ENCODE results near the gene FBXL17.
A peak's percentile ranks its signal among the peaks of the same experiment; 100 is the strongest.

The FBXL17 gene

DNA sequence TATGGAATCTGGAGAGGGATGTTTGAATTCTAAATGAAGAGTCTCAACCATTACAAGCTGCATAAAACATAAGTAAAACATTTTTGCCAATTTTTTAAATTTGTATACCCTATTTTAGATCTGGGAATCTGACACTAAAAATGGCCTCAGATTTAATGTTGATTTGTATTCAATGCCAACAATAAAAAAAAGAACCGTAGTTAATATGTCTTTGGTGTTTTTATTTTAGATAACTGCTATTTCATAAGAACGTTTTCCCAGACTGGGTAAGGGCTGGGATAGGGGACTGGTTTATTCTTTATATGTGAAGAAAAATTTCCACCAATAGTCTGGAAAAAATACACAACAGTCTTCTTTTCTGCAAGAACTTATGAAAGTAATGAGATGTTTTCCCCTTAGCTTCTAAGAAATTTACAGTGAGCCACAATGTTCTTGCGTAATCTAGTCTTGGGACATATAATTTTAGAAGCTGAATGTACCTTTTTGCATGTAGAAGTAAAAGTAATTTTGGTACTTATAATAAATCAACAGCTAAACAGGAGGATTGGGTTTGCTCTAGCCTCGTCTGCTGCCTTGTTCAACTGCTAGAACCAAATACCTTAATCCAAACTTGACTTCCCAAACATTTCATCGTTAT, 466.6 kb downstream of the FBXL17 start:
- H3K36me3 Mint-ChIP-seq (ENCODE audit: low read depth) = no peaks in the 10 kb centered on the region
- no peak for DNase-seq
- H3K9me3 Mint-ChIP-seq = no peaks in the 10 kb centered on the region
- no peaks in the 10 kb centered on the region for H3K27me3 Mint-ChIP-seq
- H3K4me1 Mint-ChIP-seq (ENCODE audit: low read depth) = peaks cover 25% of the 10 kb centered on the region
- no peak overlapping the region for H3K27ac Mint-ChIP-seq
- H3K4me3 Mint-ChIP-seq = no peak overlapping the region

DNA sequence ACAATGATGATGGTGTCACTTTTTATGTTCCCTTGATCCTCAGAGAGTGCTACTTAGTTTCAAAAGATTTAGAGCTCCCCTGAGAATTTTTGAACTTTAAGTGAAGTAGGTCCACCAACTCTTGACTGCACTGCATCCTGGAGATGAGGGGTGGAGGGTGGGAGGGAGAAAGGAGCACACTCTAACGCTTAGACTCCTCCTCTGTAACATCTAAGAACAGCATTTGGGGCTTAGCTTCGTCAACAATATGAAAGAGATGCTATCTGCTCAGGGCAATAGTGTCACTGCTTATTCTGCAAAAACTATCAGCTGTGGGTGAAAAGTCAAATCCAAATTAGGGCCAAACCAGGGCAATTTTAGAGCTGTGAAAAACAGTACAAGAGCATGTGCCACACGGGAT, 468.4 kb downstream of the FBXL17 start:
- peaks cover 13% of the 10 kb centered on the region for H3K4me1 Mint-ChIP-seq (ENCODE audit: low read depth)
- no peaks in the 10 kb centered on the region for H3K27me3 Mint-ChIP-seq
- peaks cover 5% of the 10 kb centered on the region for H3K36me3 Mint-ChIP-seq (ENCODE audit: low read depth)
- no peak overlapping the region for H3K27ac Mint-ChIP-seq
- H3K9me3 Mint-ChIP-seq = peaks cover under 1% of the 10 kb centered on the region
- DNase-seq = no peak
- no peak overlapping the region for H3K4me3 Mint-ChIP-seq

DNA sequence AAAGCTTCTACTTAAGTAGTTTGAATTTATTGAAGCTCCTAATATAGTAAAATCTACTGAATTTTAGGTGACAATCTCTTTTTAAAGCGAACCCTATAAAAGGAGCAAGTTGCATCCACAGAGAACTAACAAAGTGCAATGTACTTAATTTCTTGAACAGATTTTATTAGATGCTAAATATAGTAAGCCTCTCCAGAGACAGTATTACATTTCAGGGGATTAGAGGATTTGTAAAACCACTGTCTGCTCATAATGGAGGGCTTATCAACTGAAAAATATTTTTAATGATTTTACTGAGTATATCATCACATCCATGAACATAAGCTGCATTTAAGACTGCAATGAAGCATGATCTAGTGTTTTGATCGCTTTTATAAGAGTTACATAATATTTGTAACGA, 481.2 kb downstream of the FBXL17 start:
- H3K9me3 Mint-ChIP-seq = peaks cover 5% of the 10 kb centered on the region
- H3K27ac Mint-ChIP-seq = no peak overlapping the region
- H3K27me3 Mint-ChIP-seq = no peaks in the 10 kb centered on the region
- peaks cover 2% of the 10 kb centered on the region for H3K36me3 Mint-ChIP-seq (ENCODE audit: low read depth)
- no peak overlapping the region for H3K4me3 Mint-ChIP-seq
- no peak for DNase-seq
- H3K4me1 Mint-ChIP-seq (ENCODE audit: low read depth) = no peaks in the 10 kb centered on the region

DNA sequence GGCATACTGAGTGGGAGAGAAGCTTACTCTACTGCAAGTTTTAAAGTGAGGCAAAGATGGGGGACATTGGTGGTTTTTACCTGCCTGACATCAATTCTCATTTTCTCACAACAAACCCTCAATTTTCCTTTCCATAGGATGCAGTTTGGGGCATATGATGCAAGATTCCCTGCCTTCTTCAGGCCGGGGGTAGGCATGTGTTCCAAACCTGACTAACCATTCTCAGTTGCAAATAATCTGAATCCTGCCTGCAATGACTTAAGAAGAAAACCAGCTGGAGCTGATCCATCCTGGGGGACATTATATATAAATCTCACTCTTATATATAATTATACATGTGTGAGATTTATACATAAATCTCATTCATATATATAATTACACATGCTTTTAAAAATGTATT, 487.5 kb downstream of the FBXL17 start:
- H3K9me3 Mint-ChIP-seq = peaks cover 3% of the 10 kb centered on the region
- DNase-seq = no peak
- peaks cover 1% of the 10 kb centered on the region for H3K4me1 Mint-ChIP-seq (ENCODE audit: low read depth)
- H3K4me3 Mint-ChIP-seq = no peak overlapping the region
- H3K27ac Mint-ChIP-seq = no peak overlapping the region
- peaks cover 2% of the 10 kb centered on the region for H3K36me3 Mint-ChIP-seq (ENCODE audit: low read depth)
- no peaks in the 10 kb centered on the region for H3K27me3 Mint-ChIP-seq

DNA sequence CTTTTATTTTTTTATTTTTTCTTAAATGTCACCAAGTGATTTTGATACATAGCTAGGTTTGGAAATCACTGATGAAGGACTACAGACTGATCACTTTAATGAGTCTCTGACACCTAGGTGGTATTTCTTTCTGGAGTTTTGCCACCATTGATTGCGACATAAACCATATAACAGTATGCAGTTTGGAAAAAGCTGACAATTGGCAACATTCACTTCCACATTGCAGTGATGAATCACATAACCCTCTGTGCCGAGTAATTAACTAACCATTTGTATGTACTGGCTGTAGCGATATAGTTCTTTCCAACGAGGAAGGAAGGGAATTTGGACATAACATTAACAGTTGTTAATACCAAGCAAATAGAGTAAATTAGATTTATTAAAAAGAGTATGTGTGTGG, 488.3 kb downstream of the FBXL17 start:
- DNase-seq = no peak
- Mint-ChIP-seq H3K36me3 (ENCODE audit: low read depth) (no peaks in the 10 kb centered on the region), H3K27me3 (no peaks in the 10 kb centered on the region), H3K27ac (no peak overlapping the region), H3K4me1 (ENCODE audit: low read depth) (peaks cover 2% of the 10 kb centered on the region), H3K4me3 (no peak overlapping the region), H3K9me3 (no peaks in the 10 kb centered on the region)

GRCh38 chr5:107889387-107889786, 492.5 kb downstream of the FBXL17 start:
- Mint-ChIP-seq H3K9me3 (no peaks in the 10 kb centered on the region), H3K27ac (no peak overlapping the region), H3K27me3 (no peaks in the 10 kb centered on the region), H3K4me3 (no peak overlapping the region), H3K36me3 (ENCODE audit: low read depth) (peaks cover 1% of the 10 kb centered on the region), H3K4me1 (ENCODE audit: low read depth) (peaks cover 27% of the 10 kb centered on the region)
- DNase-seq = no peak

DNA sequence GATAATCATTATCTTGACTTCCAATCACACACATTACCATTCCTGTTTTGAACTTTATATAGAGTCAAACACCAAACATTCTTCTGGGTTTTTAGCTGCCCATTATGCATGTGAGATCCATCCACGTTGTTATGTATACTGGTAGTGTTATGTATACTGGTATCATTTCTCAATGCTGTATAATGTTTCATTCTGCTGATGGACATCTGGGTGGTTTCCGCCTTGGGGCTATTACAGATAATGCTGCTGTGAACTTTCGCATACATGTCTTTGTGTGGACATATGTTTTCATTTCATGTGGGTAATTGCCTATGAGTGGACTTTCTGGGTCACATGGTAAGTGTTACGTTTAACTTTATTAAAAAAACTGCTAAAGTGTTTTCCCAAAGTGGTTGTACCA, 493.4 kb downstream of the FBXL17 start:
- H3K36me3 Mint-ChIP-seq (ENCODE audit: low read depth) = peaks cover 1% of the 10 kb centered on the region

DNA sequence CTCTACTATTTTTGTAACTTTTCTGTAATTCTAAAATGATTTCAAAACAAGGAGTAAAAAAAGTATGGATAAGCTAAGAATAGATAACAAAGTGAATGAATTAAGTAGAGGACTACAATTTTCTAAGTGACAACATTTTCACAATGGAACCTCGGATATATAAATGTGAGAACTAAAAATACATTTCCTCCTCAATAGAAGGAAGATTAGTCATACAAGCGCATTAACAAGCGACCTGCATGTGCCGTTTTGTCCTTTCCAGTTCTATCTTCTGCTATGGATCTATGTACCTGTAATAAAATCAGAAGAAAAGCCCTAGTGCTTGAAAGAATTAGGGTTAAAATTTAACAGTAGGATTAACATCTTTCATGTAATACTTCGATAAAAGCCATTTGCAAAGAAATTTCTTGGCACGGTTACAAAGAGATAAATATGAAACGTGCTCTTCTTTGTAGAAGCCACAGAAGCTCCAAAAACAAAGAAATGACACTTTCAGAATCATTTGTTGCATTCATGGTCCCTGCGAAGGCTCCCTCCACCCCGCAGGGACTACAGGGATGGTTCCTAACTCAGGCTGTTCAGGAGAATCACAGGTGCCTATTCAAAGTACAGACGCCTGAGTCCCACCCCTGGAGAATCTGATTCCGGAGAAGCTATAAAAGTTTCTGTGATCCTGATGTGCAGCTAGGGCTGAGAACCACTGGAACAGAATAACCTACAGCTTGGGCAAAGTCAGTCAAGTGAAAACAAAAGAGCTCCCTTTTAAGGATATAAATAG, 494.5 kb downstream of the FBXL17 start:
- no peak for DNase-seq
- Mint-ChIP-seq H3K27me3 (no peaks in the 10 kb centered on the region), H3K36me3 (ENCODE audit: low read depth) (peaks cover 2% of the 10 kb centered on the region), H3K27ac (peak overlapping the region; percentile 33), H3K9me3 (no peaks in the 10 kb centered on the region), H3K4me3 (peak overlapping the region; percentile 12), H3K4me1 (ENCODE audit: low read depth) (peaks cover 27% of the 10 kb centered on the region)

More for the DNA sequence above, 493.4 kb downstream of the FBXL17 start:
- no peaks in the 10 kb centered on the region for H3K9me3 Mint-ChIP-seq
- H3K27me3 Mint-ChIP-seq = no peaks in the 10 kb centered on the region
- no peak for DNase-seq
- no peak overlapping the region for H3K27ac Mint-ChIP-seq
- H3K4me3 Mint-ChIP-seq = no peak overlapping the region
- H3K4me1 Mint-ChIP-seq (ENCODE audit: low read depth) = peaks cover 27% of the 10 kb centered on the region

DNA sequence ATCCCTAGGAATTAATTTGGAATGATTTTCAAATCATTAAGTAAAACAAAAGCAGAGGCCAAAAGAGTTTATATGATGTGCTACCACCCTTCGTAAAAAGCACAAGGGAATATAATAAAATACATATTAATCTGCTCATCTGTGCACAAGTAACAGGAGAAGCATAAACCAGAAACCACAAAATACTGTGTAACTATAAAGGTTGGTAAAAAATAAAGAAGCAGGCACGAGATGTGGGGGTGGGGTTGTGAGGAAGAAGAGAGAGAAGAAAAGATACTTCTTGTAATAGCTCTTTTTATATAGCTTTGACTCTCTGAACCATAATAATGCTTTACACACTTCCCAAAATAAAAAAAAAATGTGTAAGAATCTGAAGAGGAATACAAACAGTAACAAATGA, 496.3 kb downstream of the FBXL17 start:
- no peaks in the 10 kb centered on the region for H3K9me3 Mint-ChIP-seq
- no peaks in the 10 kb centered on the region for H3K27me3 Mint-ChIP-seq
- no peak for DNase-seq
- H3K36me3 Mint-ChIP-seq (ENCODE audit: low read depth) = peaks cover 7% of the 10 kb centered on the region
- H3K4me3 Mint-ChIP-seq = no peak overlapping the region
- H3K27ac Mint-ChIP-seq = no peak overlapping the region
- peaks cover 27% of the 10 kb centered on the region for H3K4me1 Mint-ChIP-seq (ENCODE audit: low read depth)

DNA sequence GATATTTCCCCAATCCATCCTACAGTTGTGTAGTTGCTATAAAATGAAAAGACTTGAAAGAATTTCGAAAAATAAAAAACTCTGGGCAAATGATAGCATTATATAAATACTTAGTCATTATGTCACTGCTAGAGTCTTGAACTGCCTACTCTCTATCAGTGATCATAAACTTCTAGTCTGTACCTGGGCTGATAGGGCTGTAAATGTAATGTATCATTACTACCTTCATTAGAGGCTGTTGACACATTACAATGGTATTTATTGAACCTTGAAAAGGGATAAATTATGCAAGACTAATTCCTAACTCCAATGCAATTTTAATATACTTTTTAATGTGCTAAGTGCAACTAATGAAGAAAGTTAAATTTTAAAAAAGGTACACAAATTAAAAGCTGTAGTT, 497.0 kb downstream of the FBXL17 start:
- H3K36me3 Mint-ChIP-seq (ENCODE audit: low read depth) = peaks cover 13% of the 10 kb centered on the region
- H3K4me3 Mint-ChIP-seq = no peak overlapping the region
- H3K4me1 Mint-ChIP-seq (ENCODE audit: low read depth) = peaks cover 27% of the 10 kb centered on the region
- no peaks in the 10 kb centered on the region for H3K9me3 Mint-ChIP-seq
- no peak for DNase-seq
- H3K27ac Mint-ChIP-seq = no peak overlapping the region
- no peaks in the 10 kb centered on the region for H3K27me3 Mint-ChIP-seq

DNA sequence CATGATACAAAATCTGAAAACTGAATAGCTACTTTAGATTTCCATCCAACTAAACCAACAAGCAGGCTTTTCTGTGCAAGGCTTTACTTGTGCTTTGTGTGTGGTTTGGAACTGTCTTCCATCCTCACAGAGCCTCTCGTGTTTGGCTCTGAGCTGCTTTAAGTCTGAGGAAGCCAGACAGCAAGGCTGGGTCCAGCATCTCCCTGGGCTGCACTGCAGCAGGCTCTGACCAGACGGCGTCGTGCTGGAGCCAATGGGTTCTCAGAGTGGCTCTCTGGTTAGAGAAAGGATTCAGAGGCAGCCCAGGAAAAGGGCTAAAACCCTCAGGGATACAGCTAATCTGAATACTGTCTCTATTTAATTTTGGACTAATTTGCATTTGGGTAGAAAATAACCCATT, 503.2 kb downstream of the FBXL17 start:
- Mint-ChIP-seq H3K9me3 (no peaks in the 10 kb centered on the region), H3K27ac (no peak overlapping the region), H3K36me3 (ENCODE audit: low read depth) (peaks cover 21% of the 10 kb centered on the region), H3K27me3 (no peaks in the 10 kb centered on the region), H3K4me1 (ENCODE audit: low read depth) (peaks cover 4% of the 10 kb centered on the region), H3K4me3 (no peak overlapping the region)
- no peak for DNase-seq

- Mint-ChIP-seq H3K9me3 (no peaks in the 10 kb centered on the region), H3K4me1 (ENCODE audit: low read depth) (peaks cover 4% of the 10 kb centered on the region), H3K4me3 (no peak overlapping the region), H3K36me3 (ENCODE audit: low read depth) (peaks cover 17% of the 10 kb centered on the region), H3K27me3 (no peaks in the 10 kb centered on the region), H3K27ac (no peak overlapping the region)
- no peak for DNase-seq
Measured at GRCh38 chr5:107876906-107877305, 505.0 kb downstream of the FBXL17 start.

DNA sequence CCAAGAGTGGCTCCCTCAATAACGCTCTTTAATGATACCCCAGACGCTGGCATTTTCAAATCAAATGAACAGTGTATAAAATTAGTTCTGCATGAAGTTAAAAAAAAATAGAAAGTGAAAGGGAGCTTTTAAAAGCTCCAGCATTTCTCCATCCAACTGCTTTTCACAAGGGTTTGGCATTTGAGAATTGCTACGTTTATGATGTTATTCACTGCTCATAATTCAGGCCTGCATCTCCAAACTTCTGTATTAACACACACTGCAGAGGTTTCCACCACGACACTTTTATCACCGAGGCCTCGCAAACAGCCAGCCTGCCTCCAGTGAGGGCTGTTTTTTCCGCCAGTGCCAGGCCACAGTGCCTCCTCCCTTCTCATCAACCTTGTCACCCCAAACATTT, 505.6 kb downstream of the FBXL17 start:
- H3K9me3 Mint-ChIP-seq = no peaks in the 10 kb centered on the region
- peaks cover 4% of the 10 kb centered on the region for H3K4me1 Mint-ChIP-seq (ENCODE audit: low read depth)
- no peak overlapping the region for H3K4me3 Mint-ChIP-seq
- DNase-seq = no peak
- no peaks in the 10 kb centered on the region for H3K27me3 Mint-ChIP-seq
- H3K27ac Mint-ChIP-seq = no peak overlapping the region
- H3K36me3 Mint-ChIP-seq (ENCODE audit: low read depth) = peaks cover 17% of the 10 kb centered on the region

DNA sequence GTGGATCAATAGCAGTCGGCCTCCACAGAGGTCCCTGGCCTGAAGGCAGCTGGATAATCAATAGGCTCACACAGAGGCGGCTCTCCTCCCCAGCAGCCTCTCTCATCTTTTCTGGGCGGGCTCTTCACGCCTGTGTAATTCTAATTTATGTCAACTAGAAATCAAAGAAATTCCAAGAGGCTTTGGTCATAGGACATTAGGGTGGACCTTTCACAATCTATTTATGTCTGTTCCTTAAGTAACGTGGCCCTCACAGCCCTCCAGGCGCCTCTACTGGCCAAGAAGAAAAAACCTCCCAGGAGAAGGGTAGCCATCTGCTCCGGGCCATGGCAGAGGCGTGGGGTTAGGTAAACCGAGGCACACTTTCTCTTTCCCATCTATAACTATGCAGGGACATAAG, 506.1 kb downstream of the FBXL17 start:
- Mint-ChIP-seq H3K27ac (no peak overlapping the region), H3K36me3 (ENCODE audit: low read depth) (peaks cover 16% of the 10 kb centered on the region), H3K4me1 (ENCODE audit: low read depth) (peaks cover 4% of the 10 kb centered on the region), H3K4me3 (no peak overlapping the region), H3K9me3 (no peaks in the 10 kb centered on the region), H3K27me3 (no peaks in the 10 kb centered on the region)
- no peak for DNase-seq

DNA sequence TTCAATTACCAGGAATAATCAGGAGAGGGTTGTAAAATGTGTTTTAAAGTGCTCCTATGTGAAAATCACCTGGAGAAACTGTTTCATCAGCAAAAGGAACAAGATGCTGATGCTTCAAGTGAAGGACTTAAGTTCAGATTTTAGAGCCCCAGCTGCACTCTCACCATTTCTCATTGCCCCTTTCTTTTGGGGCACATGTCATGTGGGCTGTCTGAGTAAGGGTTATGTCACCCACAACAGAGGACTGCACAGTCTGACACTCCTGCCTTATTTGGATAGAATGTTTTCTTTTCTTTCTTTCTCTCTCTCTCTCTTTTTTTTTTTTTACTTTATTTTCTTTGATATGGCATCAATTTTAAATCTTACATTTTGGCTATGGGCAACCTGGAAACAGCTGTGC, 507.1 kb downstream of the FBXL17 start:
- Mint-ChIP-seq H3K4me3 (no peak overlapping the region), H3K4me1 (ENCODE audit: low read depth) (peaks cover 4% of the 10 kb centered on the region), H3K27me3 (no peaks in the 10 kb centered on the region), H3K27ac (peak overlapping the region; percentile 50), H3K36me3 (ENCODE audit: low read depth) (peaks cover 10% of the 10 kb centered on the region), H3K9me3 (no peaks in the 10 kb centered on the region)
- DNase-seq = no peak

All from activated T-cell treated with anti-CD3 and anti-CD28 coated beads, Interleukin-2, amount 50 U/mL, for 24 hours (primary cell).